ENCODE results near the gene COMMD3.

COMMD3 gene

GRCh38 chr10:22320591-22321155, 4.5 kb downstream of the COMMD3 start, which contains the start of gene BMI1:
Gene BMI1, plus strand, starts transcription at chr10:22321099. Its CDS starts 5,351 bp downstream, at chr10:22326450.
- DNase-seq, result no peak

GRCh38 chr10:22321156-22321923, 5.2 kb downstream of the COMMD3 start:
- no peak for DNase-seq

- DNase-seq, result no peak
Observed at GRCh38 chr10:22321924-22322640, 5.9 kb downstream of the COMMD3 start.

GRCh38 chr10:22322641-22323160, 6.5 kb downstream of the COMMD3 start:
- no peak for DNase-seq

DNA sequence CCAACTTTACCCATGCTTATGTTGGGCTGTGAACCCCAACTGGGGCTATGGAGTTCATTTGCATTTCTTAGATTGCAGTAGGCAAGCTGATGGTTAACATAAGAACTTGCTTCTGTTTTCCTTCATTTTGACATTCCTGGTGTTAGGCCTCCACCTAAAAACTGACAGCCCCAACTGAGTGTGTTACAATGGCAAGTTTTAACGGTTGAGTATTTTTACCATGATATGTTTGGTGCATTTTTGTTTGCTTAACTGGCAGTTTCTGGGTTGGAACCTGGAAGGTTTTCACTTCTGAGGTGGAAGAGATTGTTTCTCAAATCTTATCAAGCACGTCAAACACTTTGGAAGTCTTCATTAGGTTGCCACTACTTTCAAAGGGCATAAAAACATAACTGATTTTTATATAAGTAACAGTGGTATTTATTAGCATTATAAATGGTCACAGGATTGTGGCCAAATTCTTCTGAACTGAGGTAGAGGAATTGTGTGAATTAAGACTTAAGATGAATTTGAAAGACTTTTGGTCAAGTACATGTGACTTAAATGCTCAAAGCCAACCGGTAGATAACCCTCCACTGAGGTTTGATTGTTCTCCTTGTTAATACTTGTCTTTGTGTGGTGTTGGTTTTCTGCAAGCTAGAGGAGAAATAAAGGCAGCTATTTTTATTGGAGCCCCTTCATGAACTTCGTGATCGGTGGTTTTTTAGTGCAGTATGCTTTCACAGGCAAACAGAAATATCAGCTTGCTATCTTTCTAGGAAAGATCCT, 7.5 kb downstream of the COMMD3 start:
- no peak for DNase-seq

DNA sequence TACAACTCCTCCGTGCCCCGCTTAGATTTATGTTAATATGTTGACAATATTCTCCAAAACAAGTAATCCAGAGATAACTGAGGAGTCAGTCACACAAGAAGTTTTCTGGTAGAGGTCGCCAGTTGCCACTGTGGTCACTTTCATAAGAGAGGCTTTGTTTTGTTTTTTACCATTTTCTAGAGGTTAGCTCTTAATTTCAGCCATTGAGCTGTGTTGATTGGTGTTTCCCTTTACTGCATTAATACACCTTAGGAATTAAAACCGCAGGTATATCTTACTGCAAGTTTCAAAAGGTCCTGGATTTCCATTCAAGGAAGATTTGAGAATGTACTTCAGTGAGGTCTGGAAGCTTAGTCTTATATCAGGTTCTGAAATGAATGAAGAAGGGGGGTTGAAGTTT, 8.2 kb downstream of the COMMD3 start:
- no peak for DNase-seq

DNA sequence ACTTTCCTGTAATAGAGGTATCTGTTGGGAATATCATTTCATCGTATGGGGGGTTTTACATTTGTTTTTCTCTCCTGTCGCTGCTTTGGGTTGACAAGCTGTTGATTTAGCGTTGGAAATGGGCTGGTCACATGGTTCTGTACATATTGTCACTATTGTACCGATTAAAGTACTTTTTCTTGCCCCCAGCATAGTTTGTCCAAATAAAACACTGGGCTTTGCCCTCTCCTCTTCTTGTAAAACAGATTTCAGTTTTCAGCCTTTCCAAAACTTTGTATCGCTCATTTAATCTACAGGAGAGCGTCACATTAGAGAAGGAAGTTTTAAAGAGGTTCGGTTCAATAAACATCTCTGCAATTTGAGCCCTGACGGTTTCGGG, 8.7 kb downstream of the COMMD3 start:
- DNase-seq, result no peak

GRCh38 chr10:22325272-22326144, 9.3 kb downstream of the COMMD3 start:
- no peak for DNase-seq

DNA sequence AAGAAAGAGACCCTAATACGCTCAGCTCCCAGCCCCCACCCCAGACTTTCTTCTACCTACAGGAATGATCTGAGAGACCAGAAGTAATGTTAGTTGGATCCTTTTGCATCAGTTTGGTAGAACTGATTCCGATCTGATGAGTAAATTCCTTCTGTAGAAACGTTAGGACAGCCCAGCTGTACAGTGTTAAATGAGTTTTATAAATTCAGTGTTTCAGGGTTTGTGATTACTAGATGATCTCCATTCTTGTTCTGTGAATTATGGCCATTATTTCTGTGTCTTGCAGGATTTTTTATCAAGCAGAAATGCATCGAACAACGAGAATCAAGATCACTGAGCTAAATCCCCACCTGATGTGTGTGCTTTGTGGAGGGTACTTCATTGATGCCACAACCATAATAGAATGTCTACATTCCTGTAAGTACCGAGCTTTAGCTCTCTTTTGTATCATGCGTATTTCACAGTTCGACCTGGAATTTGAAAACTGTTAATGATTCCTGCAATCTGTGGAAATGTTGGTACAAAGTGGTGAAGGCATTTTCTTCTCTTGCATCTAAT, 10.0 kb downstream of the COMMD3 start:
- DNase-seq, result no peak

DNA sequence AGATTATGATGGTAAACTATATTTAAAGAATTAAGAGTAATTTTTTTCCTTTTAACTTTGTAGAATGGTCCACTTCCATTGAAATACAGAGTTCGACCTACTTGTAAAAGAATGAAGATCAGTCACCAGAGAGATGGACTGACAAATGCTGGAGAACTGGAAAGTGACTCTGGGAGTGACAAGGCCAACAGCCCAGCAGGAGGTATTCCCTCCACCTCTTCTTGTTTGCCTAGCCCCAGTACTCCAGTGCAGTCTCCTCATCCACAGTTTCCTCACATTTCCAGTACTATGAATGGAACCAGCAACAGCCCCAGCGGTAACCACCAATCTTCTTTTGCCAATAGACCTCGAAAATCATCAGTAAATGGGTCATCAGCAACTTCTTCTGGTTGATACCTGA, 13.0 kb downstream of the COMMD3 start:
- DNase-seq, result no peak

GRCh38 chr10:22332116-22332692, 16.0 kb downstream of the COMMD3 start:
- no peak for DNase-seq

GRCh38 chr10:22333167-22333974, 17.2 kb downstream of the COMMD3 start:
- DNase-seq, result no peak

DNA sequence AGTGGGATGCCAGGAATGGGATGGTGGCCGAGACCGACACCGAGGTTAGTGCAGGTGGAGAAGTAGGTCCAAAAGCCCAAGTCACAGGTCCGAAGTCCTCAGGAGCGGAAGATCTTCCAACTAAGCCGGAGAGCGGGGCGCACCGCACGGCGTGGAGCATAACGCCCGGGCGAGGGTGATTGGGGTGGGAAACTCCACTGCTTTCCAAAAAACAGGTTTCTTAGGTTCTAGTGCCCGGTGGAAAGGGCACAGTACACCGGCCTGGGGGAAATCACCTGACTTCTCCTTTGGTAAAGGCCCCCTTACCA, 17.7 kb downstream of the COMMD3 start:
- DNase-seq, result no peak

GRCh38 chr10:22334414-22335172, 18.4 kb downstream of the COMMD3 start:
- DNase-seq, result no peak

DNA sequence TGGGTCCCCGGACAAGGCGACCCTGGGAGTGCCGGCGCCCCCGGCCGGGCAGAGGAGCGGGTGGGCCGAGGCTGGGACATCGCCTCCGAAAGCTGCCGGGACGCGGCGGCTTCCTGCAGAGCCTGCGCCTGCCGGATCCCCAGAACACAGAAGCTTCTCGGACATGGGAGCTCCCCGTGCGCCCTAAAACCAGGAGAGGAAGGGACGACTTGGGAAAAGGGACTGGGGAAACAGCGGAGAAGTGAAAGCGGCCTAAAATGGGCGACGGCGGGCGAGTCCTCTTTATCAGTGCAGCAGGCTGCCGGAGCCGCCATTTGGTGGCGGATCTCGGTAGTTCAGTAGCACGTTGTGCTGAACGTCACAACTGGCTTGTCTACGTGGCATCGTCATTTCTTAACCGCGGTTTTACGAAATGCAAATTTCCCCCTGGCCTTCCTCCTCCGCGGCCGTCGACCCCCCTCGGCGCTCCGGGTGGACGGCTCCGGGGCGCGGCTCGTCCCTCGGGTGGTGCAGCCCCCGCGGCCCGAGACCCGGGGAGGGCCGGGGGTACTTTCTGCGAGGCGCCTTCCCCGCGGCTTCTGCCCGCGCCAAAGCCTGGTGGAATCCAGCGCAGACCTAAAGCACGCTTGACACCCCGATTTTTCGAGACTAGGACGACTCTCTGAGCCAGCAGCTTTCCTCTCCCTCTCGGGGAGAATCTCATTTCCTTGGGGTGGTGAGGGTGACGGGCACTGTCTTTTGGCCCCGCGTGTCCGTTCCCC, 19.2 kb downstream of the COMMD3 start:
- no peak for DNase-seq

DNA sequence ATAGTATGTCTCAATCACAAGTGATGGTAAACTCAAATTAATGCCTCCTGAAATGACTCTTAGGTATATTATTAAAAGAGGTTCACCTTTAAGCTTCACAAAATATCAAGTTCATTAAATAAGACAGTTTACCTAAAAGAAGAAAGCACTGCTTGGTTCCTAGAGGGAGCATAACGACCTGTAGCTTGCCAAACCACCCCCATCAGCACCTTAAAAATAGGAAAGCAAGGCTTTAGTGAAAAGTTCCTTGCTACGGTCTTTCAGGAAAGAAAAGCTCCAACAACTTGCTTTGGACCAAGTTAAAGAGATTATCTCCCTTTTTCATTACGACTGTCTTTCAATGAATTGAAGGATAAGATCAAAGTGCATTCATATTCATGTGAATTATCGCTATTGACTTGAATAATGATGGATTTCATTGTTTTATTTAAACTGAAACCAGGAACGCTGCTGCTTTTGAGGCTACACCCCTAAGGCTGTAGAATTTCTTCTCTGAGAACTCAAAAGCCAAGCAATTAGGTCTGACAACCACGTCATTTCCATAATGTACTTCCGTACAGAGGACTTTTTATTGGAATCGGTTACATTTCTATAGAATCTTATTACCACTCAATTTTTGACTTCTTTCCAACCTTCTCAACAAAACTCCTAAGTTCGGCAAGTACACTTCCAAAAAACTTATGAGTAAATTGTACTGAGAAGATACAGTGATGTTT, 22.2 kb downstream of the COMMD3 start:
- no peak for DNase-seq

DNA sequence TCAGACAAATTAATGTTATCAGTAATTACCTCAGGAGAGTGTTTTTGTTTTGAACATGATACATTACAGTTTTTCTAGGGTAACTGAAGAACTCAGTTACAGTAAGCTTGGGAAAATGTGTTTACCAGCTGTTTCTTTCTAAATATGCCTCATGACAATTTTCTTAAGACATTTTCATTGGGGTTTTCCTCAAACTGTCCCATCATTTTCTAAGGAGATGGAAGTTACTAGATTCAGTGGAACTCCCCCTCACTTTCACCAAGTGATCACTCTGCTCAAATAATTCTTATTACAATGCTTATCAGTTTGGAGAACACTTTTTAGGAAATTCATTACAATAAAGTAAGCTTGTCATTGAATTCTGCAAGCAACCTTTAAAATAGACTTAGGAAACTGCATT, 22.7 kb downstream of the COMMD3 start:
- no peak for DNase-seq

GRCh38 chr10:22339761-22340328, 23.7 kb downstream of the COMMD3 start:
- no peak for DNase-seq
